Ammon's horn (tissue), 1 donor: ENCODE data around the gene COL4A1.

Source experiments
- DNase-seq: peaks from one replicate; pipeline ENCODE4 v3.0.0-alpha.2; 2016; ENCODE audit warnings: low spot score

Gene COL4A1

DNA sequence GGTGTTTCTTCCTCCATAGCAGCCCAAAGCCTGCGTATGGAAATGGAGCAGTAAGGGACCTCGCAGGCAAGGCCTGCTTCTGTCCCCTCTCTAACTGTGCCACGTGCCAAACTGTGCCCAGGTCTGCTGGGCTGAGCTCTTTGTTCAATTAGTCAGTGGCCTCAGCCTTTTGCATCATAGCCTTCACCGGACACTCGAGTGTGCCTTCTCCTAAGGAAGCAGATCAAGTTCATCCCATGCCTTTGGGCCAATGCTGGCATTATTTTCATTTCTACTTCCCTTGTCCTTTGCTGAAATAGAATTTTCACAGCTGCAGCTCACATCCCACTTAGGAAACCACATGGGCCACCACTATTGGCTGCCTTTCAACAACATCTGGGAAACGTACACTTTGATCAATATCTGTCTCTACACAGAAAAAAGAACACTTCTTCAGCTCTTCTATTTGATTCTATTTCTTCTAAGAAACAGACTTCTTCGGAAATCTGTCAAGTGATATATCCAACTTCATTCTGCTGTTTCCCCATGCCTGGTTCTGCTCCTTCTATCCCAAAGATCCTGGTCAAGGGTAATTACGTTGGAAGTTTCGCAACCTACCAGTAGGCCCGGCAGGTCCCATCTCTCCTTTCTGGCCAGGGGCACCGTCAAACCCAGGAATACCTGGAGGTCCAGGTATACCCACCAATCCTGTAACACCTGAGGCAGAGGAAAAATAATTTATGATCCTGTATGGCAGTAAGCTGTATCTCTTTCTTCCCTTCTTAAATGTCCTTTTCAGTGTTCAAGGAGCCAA, 143.9 kb downstream of the COL4A1 start:
- no peak for DNase-seq

GRCh38 chr13:110162053-110162452, 144.9 kb downstream of the COL4A1 start:
- DNase-seq: no peak

DNA sequence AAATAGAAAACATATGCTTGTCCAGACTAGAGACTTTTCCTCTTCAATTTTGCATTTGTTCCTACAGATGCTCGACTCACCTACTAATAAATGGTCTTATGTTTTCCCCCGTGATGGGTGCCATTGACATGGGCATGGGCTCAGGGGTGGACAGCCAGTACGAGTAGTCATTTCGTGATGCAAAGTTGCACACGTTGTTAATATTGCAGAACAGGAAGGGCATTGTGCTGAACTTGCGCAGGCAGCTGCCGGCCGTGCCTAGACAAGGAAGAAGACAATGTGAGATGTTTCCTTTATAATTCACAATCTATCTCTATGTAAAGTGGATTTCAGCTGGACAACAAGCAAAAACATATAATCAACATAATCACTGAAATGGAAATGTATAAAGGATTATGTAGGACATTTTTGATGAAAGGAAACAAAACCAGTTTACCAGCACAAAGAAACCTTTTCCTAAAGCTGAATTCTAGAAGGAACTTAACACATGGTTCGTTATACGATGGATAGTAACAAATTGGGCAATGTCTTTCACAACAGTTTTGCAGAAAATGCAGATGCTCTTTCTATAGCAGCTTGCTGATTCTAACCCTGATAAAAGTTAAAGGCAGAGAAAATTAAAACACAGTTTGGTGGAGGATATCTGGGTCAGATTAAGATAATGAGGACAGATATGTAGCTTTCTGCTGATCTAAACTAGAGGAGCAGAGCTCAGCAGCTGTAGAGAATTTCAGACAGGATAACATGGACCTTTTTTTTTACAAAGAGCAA, 145.7 kb downstream of the COL4A1 start:
- DNase-seq: no peak

DNA sequence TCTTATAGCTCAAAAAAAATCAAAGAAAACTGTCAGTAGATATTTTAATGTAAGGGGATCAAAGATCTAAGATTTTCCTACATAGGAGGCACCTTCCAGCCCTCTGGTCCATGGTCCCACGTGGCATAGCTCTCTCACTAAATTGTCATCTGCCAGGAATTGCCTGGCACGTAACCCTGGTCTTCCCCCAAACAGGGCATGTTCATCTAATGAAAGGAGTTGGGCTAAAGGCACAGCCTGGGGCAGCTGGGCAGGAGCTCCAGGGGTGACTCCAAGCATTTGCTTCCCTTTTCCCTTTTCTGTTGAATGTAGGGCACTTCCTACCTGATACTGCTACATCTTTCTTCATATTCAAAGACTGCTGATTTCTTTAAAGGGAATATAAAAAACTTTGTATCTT, 148.7 kb downstream of the COL4A1 start:
- no peak for DNase-seq

DNA sequence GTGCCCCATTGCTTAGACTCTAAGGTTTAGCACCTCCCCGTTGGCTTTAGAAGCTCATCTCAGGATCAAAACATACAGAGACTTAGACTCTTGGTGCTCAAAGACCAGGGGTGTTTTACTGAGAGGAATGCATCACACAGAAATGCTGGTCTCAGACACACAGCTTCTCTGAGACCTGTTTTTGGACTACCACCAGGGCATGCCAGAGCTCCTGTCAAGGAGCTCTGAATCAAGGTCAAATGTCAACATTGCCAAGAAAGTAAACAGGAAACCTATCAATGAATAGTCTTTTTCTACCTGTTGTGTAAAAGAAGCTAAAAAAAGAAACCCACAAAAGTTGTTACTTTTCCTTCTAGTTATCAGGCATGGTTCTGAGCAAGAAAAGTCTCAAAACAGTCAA, 149.2 kb downstream of the COL4A1 start:
- no peak for DNase-seq

- no peak for DNase-seq
Measured at GRCh38 chr13:110156301-110157049, 150.5 kb downstream of the COL4A1 start.

DNA sequence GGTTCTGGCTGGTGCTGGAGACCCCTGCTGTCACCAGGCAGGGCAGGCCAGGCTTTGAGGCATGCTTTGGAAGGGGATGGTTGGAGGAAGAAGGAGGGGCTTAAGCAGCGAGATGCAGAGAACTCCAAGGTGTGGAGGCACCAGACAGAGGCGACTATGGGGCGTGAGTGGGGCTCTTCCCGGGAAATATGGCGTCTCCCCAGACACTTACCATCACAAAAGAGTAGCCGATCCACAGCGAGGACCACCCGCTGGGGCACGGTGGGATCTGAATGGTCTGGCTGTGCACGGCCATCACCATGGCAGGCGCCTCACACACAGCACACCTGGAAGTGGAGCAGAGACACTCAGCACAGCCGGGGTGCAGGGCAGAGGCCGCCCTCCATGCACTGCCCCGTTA, 151.9 kb downstream of the COL4A1 start:
- DNase-seq: no peak

GRCh38 chr13:110154410-110154933, 152.5 kb downstream of the COL4A1 start:
- DNase-seq: no peak

- no peak for DNase-seq
Measured at GRCh38 chr13:110152351-110152750, 154.6 kb downstream of the COL4A1 start.

GRCh38 chr13:110151462-110151861, 155.5 kb downstream of the COL4A1 start:
- DNase-seq: no peak

- DNase-seq: no peak
Measured at GRCh38 chr13:110150384-110151101, 156.4 kb downstream of the COL4A1 start.

DNA sequence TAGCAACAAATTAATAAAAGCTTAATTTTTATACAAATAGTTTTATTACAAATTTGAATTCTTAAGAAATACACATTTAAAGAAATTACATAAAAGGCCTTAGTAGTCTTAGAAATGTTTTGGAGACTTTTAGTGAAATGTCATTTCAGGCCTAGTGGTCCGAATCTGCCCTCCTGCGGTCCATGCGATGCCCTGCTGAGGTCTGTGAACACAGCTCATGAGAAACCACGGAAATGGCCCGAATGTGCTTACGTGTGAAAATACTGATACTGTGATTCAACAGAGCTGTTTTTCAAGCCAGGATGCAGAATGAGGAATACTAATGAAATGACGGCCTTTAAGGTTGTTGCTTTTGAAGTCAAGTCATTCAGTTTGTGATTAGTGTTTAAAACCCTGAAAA, 157.9 kb downstream of the COL4A1 start:
- no peak for DNase-seq

DNA sequence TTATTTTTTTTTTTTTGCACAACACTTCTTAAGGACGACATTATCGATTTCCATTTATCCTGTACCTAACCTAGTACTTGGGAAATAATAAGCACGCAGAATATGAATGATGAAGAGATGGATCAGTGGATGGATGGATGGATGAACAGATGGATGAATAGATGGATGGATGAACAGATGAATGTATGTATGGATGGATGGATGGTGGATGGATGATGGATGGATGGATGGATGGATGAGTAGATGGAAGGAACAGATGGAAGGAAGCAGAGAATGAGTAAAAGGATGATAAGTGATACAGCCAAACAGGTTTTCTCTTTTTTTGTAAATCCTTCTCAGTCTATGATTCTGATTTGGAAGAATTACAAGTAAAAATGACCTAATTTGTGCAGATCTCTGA, 166.9 kb downstream of the COL4A1 start:
- DNase-seq: no peak

- no peak for DNase-seq
Measured at GRCh38 chr13:110138700-110139036, 168.3 kb downstream of the COL4A1 start.

DNA sequence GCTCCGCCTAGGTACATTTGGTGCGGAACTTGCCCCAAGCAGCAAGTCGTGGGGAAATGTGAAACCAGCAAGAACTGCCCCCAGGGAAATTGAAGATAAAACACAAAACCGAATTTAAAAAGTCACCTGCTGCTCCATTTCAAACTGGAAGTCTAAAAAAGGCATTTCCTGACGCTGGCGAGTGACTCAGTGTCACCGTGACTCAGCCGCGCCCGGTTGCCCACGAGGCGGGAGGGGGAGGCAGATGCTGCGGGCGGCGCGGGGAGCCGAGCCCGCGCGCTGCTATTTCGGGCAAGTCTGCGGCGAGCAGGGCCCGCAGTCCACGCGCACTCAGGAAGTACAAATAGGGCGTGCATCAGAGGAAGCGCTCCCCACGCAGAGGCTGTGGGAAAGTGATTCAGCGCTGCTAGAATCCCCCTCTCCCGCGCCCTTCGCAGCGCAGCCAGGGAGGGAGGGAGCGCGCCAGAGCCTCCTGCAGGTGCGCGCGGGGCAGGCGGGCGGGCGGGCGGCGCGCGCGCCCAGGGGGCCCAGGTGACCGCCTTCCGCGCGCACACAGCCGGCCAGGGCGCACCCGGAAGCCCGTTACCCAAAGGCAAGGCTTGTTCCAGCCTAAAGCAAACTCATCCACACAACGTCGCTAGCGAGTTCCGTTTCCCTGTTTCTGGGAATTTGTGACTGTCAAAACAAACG, 168.8 kb downstream of the COL4A1 start:
- peak; percentile 76 for DNase-seq

DNA sequence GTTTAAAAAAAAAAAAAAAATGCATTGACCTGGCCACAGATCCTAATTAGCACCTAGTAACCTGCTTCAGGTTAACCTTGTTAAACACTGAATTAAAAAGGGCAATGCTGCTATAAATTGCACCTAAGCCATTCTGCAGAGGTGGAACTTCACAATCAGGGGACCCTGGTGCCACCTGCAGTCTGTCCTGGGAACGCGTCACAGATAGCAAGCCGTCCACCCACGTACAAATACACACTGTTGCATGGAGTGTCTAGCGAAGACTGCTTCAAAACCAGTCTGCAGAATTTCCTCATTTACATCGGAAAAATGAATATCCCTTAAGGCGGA, 169.3 kb downstream of the COL4A1 start:
- DNase-seq: peak; percentile 72

DNA sequence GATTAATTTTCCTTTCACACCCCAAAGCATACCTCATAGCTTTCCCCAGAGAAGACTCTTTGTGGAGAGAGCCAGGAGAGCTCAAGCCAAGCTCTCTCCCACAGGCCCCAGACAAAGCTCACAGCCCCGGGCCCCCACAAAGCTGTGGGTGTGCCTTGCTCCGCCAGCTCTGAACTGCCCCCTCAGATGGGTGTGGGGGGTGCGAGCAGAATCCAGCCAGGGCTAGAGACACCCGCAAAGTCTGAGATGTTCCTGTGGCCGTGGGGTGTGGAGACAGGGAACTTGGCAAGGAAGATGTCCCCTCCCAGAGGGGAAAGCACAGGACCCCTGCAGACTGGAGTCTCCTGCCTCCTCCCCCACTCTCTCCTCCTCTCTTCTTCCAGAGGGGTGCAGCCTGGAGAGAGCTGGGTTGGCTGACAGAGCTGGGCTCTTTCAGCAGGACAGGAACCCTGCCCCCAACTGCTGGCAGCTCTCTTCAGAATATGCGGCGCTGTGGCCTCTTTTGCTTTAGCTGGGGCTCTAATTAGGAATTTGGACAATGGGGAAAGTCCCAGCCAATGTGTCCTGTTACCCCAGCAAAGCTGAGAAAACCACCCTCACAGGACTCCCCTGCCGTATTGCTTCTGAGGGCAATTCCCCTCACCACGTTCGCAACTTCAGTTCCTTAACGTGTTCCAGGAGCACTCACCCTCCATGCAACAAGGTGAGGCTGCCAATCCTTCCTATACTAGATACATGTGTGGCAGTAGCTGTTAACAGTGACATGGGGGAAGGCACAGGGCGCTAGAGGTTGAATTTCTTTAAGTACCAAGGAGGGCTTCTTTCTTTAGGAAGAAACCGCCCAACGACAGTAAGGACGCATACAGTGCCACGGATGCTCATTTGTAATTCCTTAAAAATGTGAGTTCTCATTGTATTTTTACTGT, 170.0 kb downstream of the COL4A1 start:
- peak; percentile 52 for DNase-seq

DNA sequence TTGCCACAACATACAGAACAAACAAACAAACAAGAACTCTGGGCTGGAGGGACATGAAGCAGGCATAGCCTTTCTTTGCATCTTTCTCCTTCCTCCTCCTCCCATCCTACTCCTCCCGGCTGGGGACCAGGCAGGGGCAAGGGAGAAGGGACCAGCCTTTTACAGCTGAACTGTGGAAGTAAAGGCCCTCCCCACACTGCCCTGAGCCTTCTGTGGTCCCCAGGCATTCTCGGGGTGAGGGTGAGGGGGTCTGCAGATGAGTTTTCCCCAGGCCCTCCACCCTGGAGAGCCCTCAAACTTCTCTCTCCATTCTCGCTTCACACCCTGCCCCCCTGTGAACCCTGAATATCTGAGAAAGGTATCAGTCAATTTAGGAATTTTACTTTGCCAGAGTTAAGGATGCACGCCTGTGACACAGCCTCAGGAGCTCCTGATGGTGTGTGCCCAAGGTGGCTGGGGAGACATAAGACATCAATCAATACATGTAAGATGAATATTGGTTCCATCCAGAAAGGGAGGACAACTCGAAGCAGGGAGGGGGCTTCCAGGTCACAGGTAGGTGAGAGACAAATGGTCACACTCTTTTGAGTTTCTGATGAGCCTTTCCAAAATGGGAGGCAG, 170.9 kb downstream of the COL4A1 start:
- no peak for DNase-seq

GRCh38 chr13:110134801-110135200, 172.2 kb downstream of the COL4A1 start:
- peak; percentile 50 for DNase-seq
